Raji (cell line): ENCODE results near the gene PDZD2.

Source experiments
- POLR2A ChIP-seq: IDR thresholded peaks from 2 replicates; pipeline ENCODE4 v1.6.1; 2011; ENCODE audit warnings: low read depth, low read length, control low read depth; ENCODE audit not compliant: insufficient read depth

The PDZD2 gene

GRCh38 chr5:31964007-31964360 is 325.1 kb downstream of the PDZD2 start:
- no peak for TF ChIP-seq POLR2A

GRCh38 chr5:31965227-31965626 is 326.3 kb downstream of the PDZD2 start:
- TF ChIP-seq POLR2A, result no peak

- TF ChIP-seq POLR2A, result no peak
These were observed 328.0 kb downstream of the PDZD2 start for GRCh38 chr5:31966936-31967335.

GRCh38 chr5:31967461-31967860 is 328.5 kb downstream of the PDZD2 start:
- TF ChIP-seq POLR2A, result no peak

- no peak for TF ChIP-seq POLR2A
These were observed 333.6 kb downstream of the PDZD2 start for GRCh38 chr5:31972558-31972957.

GRCh38 chr5:31976169-31976568 is 337.2 kb downstream of the PDZD2 start:
- TF ChIP-seq POLR2A, result no peak

DNA sequence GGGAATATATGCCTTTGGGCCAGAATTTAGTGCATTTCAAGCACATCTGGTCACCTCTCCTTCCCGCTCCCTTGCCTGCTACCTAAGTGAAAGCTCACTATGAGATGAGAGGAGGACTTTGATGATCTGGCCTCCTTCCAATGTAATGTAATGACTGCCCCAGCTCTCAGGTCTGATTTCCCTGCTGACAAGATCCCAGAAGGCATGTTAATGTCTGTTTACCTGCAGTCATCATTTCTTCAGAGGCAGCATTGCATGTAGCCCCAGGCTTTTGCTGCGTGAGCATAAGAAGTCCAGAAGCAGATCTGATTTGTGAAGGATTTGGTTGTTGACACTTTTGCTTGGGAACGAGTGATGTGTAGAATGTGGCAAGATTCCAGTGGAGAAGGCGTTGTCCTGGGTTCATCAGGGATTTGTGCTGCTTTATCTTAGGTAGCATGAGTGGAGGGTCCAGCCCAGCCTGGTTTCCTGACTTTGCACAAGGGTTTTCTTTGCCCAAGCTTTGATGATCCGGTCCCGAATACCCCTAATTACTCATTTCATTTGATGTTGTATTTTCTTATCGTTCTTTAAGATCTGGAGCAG is 342.5 kb downstream of the PDZD2 start:
- no peak for TF ChIP-seq POLR2A

DNA sequence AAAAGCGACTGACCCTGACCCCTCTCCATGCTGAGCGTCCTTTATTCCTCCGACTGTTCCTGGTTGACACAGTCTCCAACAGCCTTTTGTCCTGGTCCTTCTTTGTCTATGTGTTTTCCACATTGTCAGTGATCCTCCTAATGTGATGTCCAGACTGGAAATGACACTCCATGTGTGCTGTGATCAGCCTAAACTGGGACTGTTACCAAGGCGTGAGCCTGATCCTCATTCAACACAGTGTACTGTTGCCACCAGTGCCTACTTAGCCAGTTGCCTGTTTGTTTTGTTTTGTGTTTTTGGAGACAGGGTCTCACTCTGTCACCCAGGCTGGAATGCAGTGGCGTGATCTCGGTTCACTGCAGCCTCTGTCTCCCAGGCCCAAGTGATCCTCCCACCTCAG is 343.1 kb downstream of the PDZD2 start:
- no peak for TF ChIP-seq POLR2A

GRCh38 chr5:31982621-31983020 is 343.7 kb downstream of the PDZD2 start:
- no peak for TF ChIP-seq POLR2A

DNA sequence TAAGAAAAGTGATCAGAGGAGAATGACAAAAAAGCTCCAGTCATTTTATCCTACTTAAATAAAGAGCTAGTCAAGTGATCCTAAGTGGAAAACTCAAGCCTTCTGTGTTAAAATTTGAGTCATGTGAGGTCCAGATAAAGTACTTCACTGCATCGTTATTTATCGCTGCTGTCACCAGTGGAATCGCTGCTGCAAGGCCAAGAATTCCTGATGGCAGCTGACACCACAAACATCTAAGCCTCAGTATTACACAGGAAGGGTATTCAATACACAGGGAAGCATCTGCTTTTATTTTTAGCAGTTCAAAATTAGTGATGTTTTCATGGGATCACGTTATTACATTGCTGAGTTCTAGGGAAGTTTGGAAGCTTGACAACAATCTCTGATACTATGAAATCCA is 344.9 kb downstream of the PDZD2 start:
- TF ChIP-seq POLR2A, result no peak

DNA sequence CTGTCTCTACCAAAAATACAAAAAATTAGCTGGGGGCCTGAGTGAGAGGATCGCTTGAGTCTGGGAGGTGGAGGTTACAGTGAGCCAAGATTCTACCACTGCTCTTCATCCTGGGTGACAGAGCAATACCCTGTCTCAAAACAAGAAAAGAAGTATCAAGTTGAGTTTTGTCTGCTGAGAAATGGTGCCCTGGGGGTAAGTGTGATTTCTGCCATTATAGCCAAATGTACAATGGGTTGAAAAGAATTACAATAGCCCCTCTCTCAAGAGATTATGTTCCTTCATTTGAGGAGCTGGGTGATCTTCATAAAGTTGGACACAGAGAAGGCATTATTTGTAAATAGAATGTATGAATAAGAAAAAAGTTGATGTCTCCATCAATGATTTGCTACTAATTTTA is 345.8 kb downstream of the PDZD2 start:
- no peak for TF ChIP-seq POLR2A

DNA sequence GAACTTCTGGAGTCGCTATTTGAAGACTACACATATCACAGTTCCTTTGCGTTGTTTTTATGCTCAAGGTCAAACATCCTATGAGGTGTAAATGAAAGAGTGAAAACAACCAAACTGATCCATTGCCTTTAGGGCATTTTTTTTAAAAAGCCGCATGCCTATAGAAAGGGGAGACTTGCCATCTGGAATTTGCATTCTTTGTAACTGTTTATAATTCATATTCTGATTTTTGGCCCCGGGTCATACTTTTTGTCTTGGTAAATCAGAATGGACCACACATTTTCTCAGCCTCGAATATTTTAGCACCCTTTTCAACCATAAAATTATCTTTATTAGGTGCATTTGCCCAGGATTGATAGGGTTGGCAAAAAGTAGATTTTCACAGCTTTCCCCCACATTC is 347.2 kb downstream of the PDZD2 start:
- no peak for TF ChIP-seq POLR2A

- no peak for TF ChIP-seq POLR2A
These were observed 349.2 kb downstream of the PDZD2 start for GRCh38 chr5:31987985-31988710.

GRCh38 chr5:31990081-31990650 is 351.2 kb downstream of the PDZD2 start:
- no peak for TF ChIP-seq POLR2A

GRCh38 chr5:31990701-31991110 is 351.8 kb downstream of the PDZD2 start:
- no peak for TF ChIP-seq POLR2A

- TF ChIP-seq POLR2A, result no peak
These were observed 353.4 kb downstream of the PDZD2 start for GRCh38 chr5:31992377-31992776.
